ENCODE results near the gene HCFC1R1.

The HCFC1R1 gene

DNA sequence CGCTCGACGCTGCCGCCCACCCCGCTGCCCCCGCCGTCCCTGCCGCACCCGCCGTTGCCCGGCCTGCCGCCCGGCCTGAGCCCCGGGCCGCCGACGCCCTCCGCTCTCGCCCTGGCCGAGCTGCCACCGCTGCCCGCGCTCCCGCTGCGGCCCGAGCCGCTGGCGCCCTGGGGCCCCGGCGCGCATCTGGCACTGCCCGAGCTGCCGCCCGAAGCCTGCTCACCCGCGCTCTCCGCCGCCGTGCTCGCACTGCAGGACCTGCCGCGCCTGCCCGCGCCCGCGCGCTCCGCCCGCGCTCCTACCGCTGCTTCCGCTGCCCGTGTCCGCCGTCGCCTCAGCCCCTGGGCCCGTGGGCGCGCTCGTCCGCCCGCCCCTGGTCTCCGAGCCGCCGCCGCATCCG, 19.4 kb downstream of the HCFC1R1 start:
- in situ Hi-C loops (cut with HindIII; ENCODE audit: low sequenced_read_pairs) = no loop called here

DNA sequence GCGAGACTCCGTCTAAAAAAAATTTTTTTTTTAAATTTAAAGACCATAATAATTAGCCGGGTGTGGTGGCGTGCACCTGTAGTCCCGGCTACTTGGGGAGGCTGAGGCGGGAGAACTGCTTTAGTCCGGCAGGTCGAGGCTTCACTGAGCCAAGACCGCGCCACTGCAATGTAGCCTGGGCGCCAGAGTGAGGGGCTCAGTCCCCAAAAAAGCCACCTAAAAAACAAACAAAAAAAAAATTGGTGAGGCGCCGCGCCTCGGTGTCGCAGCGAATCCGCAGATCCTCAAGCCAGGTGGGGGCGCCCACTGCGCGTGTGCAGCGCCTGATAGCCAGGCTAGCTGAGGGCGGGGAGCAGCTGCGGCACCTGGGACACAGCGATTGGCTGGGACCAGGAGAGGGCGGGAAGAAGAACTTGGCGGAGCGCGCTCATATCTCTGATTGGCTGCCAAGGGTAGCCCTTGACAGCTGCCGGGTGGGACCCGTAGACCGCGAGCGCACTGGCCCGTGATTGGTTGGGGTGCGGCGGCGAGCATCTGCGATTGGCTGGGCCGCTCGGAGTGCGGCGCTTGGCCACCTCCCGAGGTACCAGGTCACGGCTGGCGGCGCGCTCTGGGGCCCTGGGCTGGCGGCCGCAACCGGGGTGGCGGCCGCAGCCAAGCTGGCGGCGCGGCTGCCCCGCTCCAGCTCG, 20.0 kb downstream of the HCFC1R1 start:
- in situ Hi-C loops (cut with HindIII; ENCODE audit: low sequenced_read_pairs) = no loop called here

DNA sequence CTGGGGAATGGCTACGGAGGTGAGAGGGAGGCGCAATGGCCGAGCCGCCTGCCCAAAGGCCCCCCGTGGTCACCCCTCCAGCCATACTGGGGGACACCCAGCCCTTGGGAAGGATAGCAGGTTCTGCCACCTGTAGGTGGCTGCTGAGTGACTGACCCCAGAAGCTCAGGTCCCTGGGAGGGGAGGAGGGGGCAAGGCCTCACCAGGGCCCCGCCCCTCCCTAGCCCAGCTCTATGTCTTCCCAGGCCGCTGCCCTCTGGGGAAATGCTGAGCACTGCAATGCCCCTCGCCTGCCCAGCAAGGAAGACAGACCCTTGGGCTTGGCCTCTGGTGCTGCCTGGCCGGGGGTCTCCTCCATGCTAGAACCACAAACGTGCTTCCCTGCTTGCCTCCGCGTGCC, 22.4 kb downstream of the HCFC1R1 start:
- in situ Hi-C loops (cut with HindIII; ENCODE audit: low sequenced_read_pairs) = no loop called here

DNA sequence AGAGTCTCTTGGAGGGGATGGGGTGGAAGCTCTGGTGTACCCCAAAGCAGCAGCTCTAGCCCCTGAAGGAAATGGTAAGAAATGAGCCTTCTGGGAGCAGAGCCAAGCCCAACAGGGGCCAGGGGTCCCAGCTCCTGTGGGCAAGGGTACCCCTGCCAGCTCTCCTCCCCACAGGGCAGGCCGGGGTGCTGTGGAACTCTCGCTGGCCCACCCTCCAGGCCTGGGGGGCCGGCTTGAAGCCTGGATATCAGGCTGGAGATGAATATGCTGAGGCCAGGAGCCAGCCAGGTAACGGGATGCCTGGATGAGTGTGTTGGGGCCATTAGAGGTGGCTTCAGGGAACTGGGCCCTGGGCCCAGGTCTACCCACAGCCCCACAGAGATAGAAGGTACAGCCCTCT, 23.2 kb downstream of the HCFC1R1 start:
- in situ Hi-C loops (cut with HindIII; ENCODE audit: low sequenced_read_pairs) = no loop called here

DNA sequence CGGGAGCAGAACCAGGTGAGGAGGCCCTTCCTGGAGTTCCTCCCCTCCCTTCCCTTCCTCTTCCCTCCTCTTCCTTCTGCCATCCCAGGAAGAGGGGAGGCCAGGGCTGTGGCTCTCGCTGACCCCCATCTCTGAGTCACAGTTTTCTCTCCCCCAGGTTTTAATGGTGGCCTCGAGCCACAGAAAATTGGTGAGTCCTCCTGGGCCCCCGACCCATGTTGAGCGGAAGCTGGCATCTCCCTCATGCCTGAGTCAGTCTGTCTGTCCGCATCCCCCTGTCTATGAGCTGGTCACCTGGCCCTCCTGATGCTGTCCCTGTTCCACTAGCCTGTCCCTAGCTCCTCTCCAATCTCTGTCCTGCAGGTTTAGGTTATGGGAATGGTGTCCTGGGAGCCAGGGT, 23.8 kb downstream of the HCFC1R1 start:
- in situ Hi-C loops (cut with HindIII; ENCODE audit: low sequenced_read_pairs) = no loop called here

DNA sequence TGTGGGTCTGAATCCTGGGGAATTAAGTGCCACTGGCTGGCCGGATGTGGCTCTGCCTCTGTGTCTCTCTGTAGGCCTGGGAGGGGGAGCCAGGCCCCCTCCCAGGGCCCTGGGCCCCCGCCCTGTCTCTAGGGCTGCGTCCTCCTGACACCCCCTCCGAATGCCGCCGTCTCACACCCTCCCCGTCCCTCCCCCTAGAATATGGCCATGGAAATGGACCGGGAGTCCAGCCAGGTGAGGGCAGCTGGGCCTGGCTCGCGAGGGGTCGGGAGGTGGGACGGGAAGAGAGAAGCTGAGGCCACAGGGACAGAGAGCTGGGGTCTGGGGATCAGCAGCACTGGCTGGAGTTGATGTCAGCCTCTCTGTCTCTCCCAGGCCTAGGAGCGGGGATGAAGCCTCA, 27.4 kb downstream of the HCFC1R1 start:
- in situ Hi-C loops (cut with HindIII; ENCODE audit: low sequenced_read_pairs) = no loop called here

DNA sequence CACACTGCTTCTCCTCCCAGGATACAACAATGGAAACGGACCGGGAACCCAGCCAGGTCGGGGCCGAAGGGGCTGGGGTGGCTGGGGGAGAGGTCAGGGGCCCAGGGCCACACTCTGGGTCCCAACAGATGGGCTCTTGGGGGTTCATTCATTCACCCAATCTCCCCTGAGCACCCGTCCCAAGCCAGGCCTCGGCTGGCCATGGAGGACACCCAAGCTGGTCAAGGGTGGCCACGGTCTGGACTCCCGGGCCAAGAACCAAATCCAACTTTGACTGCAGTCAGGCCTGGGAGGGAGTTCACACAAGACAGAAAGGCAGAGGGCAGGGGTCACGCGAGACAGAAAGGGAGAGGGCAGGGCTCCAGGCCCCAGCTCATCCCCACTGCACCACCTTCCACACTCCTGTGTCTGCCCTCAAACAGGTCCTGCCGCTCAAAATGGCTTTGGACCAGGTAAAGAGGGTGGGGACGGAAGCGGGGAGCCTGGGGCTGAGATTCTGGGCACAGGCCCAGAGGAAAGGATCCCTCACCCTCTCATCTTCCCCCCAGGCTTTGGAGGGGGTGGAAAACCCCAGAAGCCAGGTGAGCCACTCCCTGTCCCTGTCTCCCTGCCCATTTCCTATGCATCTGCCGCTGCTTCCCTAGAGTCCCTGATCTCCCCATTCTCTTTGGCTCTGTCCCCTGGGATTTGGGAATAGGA, 31.2 kb downstream of the HCFC1R1 start:
- in situ Hi-C loops (cut with HindIII; ENCODE audit: low sequenced_read_pairs) = no loop called here

DNA sequence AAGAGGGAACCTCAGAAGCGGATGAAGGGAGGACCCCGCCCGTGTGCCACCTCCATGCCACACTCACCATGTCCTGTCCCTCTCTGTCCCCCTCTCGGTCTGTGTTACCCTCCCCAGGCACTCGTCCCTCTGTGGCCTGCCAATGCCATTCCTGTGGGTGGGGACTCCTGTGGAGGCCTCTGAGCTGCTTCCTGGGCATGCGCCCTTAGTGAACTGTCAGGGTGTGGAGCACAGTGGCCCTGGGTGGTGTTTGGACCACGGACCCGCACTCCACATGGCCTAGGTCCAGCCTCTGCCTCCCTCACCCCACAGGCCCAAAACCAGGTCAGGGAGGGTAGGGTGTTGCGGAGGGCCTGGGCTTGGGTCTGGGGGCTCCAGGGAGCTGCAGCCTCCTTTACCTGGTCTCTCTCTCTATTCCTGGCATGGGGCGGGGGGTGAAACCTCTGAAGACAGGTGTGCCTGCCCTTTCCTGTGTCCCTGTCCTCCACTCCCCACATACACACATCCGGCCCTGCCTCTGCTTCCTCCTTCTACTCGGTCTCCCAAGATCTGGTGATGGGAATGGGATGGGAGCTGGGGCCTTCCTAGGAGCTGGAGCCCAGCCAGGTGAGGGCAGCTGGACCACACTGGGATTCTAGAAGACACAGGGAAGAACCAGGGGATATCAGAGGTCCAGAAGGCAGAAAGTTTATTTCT, 32.0 kb downstream of the HCFC1R1 start:
- in situ Hi-C loops (cut with HindIII; ENCODE audit: low sequenced_read_pairs) = no loop called here

DNA sequence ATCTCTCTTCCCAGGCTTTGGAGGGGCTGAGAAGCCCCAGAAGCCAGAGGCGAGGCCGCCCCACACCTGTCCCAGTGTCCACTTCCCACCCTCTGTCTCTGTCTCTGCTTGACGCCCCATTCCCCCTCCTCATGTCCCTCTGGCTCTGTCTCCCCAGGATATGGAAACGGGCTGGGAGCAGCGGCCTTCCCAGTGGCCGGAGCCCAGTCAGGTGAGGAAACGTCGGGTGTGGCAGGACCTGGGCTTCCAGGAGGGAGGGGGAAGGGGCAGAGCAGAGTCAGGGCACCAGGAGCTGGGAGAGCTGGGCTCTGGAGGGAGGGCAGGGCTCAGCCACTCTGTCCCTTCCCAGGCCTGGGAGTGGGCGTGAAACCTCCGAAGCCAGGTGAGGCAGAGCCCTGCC, 32.9 kb downstream of the HCFC1R1 start:
- in situ Hi-C loops (cut with HindIII; ENCODE audit: low sequenced_read_pairs) = no loop called here

DNA sequence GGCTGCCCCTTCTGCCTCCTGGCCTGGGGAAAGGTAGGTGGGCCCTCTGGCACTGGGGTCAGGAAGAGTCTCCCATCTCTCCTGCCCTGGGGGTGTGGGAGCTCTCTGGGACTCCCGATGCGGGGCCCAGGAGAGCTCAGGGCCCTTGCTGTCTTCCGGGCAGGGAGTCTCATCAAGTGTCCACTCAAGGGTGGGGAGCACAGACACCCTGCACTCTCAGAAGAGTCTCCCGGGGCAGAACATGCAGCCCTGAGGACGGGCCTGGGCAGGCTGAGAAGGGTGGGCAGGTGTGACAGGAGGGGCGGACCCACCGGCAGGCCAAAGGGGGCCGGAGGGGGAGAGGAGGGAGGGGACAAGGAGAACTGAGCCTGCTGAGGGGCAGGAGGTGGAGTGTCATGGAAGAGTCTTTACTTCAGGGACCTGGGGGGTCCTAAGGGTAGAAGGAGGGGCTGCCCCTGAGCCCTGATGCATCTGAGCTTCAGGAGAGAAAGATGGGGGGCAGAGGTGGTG, 35.1 kb downstream of the HCFC1R1 start:
- in situ Hi-C loops (cut with HindIII; ENCODE audit: low sequenced_read_pairs) = no loop called here

DNA sequence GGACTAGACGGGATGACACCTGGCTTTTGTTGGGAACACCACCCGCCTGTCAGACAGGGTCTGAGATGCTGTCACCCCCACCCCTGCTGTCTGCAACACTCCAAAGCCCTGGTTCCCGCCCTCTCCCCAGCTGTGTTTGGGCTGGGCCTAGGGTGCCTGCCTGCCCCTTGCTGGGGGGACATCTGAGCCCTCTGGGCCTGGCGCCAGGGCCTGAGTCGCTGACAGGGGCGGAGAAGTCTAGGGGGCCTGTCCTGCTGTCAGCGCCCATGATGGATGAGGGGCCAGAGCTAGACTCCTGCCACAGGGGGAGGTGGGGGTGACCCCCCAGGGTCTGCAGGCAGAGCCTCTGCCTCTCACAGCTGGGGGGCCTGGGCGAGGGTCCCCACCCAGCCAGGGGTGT, 35.9 kb downstream of the HCFC1R1 start:
- in situ Hi-C loops (cut with HindIII; ENCODE audit: low sequenced_read_pairs) = no loop called here

DNA sequence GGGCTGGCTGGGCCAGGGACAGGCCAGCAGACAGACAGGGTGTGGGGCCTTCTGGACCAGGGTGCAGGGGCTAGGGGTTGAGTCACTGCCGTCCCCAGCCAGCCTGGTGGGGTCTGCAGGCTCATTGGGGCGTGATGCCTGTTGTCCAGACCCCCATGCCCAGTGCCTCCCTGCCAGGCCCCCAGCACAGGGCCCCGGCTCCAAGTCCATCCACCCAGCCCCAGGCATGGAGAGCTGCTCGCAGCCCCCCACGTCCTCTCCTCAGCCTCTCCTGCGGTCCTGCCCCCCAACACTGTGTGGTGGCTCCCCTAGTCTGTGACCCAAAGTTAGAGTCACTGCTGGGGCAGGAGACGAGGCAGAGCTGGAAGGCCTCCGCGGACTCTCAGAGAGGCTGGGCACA, 36.5 kb downstream of the HCFC1R1 start:
- in situ Hi-C loops (cut with HindIII; ENCODE audit: low sequenced_read_pairs) = no loop called here

DNA sequence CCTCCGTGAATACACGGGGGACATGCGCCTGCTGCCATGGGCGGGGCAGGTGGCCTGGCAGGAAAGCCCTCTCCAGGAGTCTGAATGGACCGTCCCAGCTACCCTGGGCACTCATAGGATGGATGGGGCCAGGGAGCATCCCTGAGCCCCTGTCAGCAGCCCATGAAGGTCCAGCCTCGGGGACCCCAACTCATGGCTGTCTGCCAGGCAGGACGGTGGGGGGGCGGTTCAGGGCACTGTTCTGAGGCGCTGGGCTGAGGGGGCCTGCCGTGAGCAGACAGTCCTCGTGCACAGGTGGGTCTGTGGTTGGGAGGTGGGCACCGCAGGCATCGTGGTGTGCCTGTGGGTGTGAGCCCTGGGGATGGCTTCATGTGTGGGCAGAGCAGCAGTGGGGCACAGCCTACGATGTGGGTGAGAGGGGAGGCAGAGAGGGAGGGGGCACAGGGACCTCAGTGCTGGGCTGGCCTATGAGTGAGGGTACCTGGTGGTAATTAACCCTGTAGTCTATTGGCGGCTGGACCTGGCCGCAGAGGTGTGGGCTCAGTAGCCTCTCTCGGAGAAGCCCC, 37.0 kb downstream of the HCFC1R1 start:
- in situ Hi-C loops (cut with HindIII; ENCODE audit: low sequenced_read_pairs) = no loop called here

DNA sequence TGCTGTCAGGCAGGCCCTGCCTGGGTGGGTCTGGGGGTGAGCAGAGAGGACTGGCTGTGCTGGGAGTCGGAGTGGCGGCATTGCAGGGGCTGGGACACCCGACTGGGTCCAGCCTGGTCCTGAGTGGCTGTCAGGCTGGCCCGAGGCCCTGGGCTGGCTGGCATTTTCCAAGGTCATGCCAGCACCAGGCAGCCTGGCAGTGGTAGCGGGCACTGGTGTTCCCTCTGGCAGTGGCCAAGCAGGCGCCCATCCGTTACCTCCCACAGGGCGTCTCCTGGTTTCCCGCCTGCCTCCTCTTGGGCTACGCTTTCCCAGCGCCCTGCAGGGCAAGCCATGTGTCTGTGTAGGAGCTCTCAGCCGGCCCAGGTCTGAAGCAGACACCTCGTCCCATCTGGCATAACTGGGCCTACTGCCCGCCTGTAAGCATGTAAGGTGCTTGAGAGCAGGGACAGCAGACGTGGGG, 37.8 kb downstream of the HCFC1R1 start:
- in situ Hi-C loops (cut with HindIII; ENCODE audit: low sequenced_read_pairs) = no loop called here

DNA sequence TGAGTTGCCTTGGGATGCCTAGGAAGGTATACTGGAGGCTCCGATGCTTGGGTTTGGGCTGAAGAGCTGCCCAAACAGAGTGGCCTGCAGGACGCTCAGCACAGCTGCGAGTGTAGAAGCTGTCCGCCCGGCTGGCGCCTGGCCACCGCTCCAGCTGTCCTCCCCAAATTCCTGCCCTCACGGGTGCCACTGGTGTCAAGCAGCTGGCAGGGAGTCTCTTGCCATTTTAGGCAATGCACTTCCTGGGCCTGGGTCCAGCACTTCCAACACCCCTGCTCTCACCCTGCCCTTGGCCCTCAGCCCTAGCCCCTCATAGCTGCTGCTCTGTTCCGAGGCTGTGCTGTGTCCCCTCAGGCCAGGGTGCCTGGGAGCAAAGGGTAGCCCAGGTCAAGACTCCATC, 38.3 kb downstream of the HCFC1R1 start:
- in situ Hi-C loops (cut with HindIII; ENCODE audit: low sequenced_read_pairs) = no loop called here

DNA sequence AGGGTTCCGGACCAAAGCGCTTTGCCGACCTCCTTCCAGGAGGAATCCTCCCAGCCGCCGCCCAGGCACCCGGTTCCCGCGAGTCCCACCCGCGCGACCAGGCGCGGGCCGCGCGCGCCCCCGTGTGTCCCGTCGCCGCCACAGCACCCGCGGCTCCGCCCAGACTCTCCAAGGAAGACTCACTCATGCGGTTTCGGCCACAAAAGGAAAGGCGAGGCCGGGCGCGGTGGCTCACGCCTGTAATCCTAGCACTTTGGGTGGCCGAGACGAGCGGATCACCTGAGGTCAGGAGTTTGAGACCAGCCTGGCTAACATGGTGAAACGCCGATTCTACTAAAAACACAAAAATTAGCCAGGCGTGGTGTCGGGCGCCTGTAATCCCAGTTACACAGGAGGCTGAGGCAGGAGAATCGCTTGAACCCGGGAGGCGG, 40.0 kb downstream of the HCFC1R1 start:
- in situ Hi-C loops (cut with HindIII; ENCODE audit: low sequenced_read_pairs) = no loop called here

DNA sequence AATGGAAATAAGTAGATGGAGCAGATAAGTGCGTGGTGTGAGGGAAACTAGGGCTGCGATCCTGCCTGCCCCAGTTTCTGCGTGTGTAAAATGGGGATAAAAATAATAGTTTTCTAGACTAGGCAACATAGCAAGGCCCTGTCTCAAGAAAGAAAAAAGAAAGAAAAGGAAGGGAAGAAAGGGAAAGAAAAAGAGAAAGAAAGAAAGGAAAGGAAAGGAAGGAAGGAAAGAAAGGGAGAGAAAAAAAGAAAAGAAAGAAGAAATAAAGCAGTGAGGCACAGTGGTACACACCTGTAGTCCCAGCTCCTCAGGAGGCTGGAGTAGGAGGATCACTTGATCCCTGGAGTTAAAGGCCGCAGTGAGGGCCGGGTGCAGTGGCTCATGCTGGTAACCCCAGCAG, 41.3 kb downstream of the HCFC1R1 start:
- in situ Hi-C loops (cut with HindIII; ENCODE audit: low sequenced_read_pairs) = no loop called here

DNA sequence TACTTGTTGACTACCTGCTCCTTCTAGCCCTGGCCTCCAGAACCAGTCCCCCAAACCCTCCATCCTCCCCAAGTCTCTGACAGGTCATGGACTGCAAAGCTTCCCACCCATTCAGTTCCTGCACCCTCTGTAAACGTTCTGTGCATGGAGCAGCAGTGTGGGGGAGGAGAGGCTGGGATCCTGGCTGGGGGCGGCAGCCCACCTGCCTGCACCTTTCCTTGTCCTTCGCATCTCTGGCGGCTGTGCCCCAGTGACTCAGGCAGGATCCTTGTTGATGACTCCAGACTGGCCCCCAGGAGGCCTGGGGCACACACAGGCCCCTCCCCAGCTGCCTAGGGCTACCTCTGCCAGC, 41.9 kb downstream of the HCFC1R1 start:
- in situ Hi-C loops (cut with HindIII; ENCODE audit: low sequenced_read_pairs) = no loop called here

DNA sequence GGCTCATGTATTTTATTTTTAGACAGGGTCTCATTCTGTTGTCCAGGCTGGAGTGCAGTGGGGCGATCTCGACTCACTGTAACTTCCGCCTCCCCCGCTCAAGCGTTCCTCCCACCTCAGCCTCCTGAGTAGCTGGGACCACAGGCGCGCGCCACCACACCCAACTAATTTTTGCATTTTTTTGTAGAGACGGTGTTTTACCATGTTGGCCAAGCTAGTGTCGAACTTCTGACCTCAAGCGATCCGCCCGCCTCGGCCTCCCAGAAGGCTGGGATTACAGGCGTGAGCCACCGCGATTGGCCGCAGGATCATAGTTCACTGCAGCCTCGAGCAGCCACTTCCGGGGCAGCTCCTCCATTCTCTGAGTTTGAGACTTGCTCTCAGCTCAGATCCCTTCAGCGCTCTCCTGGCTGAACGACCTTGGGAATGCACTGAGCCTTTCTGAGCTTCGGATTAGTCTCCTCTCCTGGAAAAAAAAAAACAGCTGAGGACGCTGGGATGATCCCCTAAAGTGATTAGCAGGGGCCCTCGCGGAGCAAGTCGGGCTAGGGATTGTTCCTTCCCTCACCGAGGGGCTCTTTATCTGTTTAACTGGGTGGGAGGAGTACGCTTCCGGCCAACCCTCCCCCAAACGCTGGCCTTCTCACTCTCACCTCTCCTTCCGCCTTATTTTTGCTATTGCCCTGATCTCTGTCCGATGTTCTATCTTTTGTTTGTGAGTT, 42.4 kb downstream of the HCFC1R1 start:
- in situ Hi-C loops (cut with HindIII; ENCODE audit: low sequenced_read_pairs) = no loop called here

DNA sequence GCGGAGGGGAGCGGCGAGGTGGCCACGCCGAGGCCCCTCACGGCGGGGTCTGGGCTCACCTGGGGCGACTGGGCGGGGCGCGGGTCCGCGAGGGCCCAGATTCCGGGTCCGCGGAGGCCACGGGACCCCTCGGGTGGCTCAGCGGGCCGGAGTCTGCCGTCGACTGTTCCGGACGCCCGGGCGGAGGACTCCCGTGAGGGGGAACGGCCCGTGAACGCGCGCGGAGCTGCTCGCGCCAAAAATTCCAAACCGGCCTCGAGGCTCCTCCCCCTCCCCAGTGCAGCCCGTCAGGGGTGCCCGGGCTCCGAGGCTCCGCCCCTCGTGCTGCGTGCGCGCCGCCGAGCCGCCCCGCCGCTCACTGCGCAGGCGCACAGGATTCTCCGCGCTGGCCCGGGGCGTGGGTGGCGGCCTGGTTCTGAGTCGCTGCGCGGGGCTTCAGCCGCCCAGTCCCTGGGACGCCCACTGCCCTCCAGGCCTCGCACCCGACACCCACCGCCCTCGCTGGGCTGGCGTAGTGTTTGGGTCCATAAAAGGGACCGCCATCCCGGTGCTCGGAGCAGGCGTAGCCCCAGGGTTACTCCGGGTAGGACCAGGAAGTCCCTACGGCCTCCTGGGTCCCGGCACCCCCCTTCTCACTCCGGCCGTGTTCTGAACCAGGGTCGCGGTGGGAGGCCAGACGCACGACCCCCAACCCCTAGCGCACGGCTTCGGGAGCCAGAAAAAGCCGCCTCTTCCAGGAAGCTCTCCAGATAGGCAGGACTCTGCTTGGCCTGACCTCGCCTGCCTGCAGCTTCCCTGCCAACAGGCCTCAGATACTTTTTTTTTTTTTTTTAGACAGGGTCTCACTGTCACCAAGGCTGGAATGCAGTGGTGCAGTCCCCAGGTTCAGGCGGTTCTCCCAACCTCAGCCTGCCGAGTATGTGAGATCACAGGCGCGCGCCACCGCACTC, 43.2 kb downstream of the HCFC1R1 start, which contains the start of gene PKMYT1:
TSS of gene PKMYT1 (minus strand) at position 220 of the 950 bp plus-strand sequence. CDS start 789 bp downstream, outside the sequence.
- in situ Hi-C loops (cut with HindIII; ENCODE audit: low sequenced_read_pairs) = no loop called here
